Brain microvascular endothelial cell (primary cell): ENCODE results near the gene OSR1.
A peak's percentile ranks its signal among the peaks of the same experiment; 100 is the strongest.

Experiments used
- DNase-seq: peaks from one replicate; pipeline ENCODE4 v3.0.0-alpha.2; 2020
- H3K27ac ChIP-seq: fragments of 250-450 bp; sonication (Bioruptor Pico); 2 replicates; pipeline ENCODE4 v1.5.1; 2020; ENCODE audit warnings: mild to moderate bottlenecking, moderate library complexity
- H3K27me3 ChIP-seq: fragments of 250-450 bp; sonication (Bioruptor Pico); replicated peaks from 2 replicates; pipeline ENCODE4 v1.5.1; 2020; ENCODE audit warnings: mild to moderate bottlenecking
- H3K36me3 ChIP-seq: fragments of 250-450 bp; sonication (Bioruptor Pico); replicated peaks from 2 replicates; pipeline ENCODE4 v1.5.1; 2020; ENCODE audit warnings: mild to moderate bottlenecking
- H3K4me3 ChIP-seq: 2 replicates; pipeline ENCODE4 v1.5.1; 2011; ENCODE audit warnings: low read depth, mild to moderate bottlenecking, control low read depth, low read length, moderate library complexity
- in situ Hi-C: cut with HindIII; loops from 2 replicates; pipeline ENCODE4 v1.10.0; 2017; ENCODE audit warnings: low sequenced_read_pairs, low pct_ligation_motif_present
- TF ChIP-seq, protein P1 (sequence below): IDR thresholded peaks from 2 replicates; pipeline ENCODE4 v1.5.1; 2011; ENCODE audit warnings: low read depth, mild to moderate bottlenecking, moderate library complexity, low read length, control low read depth, inconsistent platforms; ENCODE audit errors: missing control alignments

OSR1 gene

DNA sequence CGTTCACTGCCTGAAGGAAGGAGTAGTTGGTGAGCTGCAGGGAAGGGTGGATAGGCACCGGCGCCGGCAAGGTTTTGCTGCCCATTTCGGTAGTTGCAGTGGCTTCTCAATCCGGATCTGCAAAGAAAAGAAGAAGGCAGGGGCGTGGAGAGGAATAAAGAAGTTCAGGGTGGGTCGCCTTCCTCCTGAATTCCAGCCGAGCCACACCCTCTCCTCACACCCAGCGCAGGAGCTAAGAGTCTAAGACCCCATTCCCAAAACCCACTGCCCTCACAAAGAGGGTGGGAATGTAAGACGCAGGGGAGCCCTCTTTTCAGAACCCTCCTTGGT lies 4.7 kb downstream of the OSR1 start:
- Histone ChIP-seq H3K36me3 (peaks cover 18% of the 10 kb centered on the region), H3K27ac (no peak overlapping the region), H3K27me3 (no peaks in the 10 kb centered on the region), H3K4me3 (no peak overlapping the region)
- no peak for DNase-seq
- TF ChIP-seq, protein P1, sequence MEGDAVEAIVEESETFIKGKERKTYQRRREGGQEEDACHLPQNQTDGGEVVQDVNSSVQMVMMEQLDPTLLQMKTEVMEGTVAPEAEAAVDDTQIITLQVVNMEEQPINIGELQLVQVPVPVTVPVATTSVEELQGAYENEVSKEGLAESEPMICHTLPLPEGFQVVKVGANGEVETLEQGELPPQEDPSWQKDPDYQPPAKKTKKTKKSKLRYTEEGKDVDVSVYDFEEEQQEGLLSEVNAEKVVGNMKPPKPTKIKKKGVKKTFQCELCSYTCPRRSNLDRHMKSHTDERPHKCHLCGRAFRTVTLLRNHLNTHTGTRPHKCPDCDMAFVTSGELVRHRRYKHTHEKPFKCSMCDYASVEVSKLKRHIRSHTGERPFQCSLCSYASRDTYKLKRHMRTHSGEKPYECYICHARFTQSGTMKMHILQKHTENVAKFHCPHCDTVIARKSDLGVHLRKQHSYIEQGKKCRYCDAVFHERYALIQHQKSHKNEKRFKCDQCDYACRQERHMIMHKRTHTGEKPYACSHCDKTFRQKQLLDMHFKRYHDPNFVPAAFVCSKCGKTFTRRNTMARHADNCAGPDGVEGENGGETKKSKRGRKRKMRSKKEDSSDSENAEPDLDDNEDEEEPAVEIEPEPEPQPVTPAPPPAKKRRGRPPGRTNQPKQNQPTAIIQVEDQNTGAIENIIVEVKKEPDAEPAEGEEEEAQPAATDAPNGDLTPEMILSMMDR: no peak
- in situ Hi-C loops: loop anchor here (25.0 kb wide), 1 partner anchor 509 kb away; no protein-coding TSS in a partner anchor

DNA sequence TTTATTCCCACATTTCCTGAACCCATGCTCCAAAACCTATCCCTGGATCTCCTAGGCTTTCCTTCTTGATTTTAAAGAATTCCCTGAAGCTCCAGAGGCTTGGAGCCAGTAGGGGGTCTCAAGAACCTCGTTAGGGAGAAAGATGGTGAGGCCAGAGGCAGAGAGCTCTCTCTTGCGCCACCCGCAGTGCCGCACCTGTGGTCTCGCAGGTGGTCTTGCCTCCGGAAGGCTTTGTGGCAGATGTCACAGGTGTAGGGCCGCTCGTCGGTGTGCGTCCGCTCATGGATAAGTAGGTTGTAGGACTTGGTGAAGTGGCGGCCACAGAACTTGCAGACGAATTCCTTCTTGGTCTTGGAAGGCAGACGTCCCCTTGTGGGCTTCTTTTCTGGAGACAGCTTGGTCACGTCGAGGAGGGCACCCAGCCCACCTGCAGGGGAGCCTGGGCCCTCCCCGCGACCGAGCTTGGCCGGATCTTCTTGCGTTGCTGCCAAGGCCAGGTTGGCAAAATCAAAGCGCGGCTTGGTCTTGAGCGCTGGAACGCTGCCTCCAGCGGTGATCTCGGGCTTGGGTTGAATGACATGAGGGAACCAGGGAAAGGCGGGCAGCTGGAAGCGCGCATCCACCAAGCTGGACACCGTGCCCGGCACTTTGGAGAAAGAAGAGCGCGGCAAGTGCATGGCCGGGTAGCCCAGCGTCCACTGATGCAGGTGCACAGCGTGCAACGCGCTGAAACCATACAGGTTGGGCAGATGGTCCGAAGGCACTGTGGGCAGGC lies 5.3 kb downstream of the OSR1 start:
- TF ChIP-seq, protein P1: peak; percentile 48
- Histone ChIP-seq H3K27ac (no peak overlapping the region), H3K27me3 (no peaks in the 10 kb centered on the region), H3K4me3 (no peak overlapping the region), H3K36me3 (peaks cover 18% of the 10 kb centered on the region)
- no peak for DNase-seq
- in situ Hi-C loops: loop anchor here (25.0 kb wide), 1 partner anchor 509 kb away; no protein-coding TSS in a partner anchor

DNA sequence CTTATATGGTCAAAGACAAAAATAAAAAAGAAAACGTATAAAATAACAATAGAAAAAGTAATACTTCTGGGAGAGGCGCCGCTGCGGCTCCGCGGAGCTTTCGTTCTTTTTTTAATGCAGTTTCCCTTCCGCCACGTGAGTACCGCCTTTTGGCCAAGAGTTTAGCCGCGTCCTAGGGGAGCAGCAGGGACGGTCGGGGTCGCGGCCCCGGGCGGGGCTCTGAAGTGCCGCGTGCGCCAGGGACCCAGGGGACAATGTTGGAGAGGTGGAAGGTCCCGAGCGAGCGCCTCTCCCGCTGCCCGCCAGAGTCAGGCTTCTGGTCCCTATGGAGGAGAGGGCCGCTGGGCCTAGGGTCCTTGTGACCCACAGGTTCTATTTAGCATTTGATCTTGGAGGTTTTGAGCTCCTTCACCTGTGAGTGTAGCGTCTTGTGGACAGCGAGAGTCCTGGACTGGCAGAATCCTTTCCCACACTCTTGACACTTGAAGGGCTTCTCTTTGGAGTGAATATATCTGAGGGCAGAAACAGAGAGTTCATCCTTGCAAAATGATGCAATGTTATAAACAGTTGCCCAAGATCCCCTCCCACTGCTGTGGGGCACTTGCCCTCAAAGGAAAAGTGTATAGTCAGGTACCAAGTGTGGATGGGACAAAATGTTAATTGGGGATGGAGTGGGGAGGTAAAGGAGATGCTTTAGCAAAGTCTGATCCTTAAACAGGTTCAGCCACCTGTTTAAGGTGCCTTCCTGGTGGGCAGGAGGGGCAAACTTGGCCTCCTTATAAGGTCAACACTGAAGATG lies 6.3 kb downstream of the OSR1 start:
- Histone ChIP-seq H3K36me3 (peaks cover 18% of the 10 kb centered on the region), H3K4me3 (peak overlapping the region; percentile 33), H3K27me3 (no peaks in the 10 kb centered on the region), H3K27ac (no peak overlapping the region)
- no peak for DNase-seq
- TF ChIP-seq, protein P1: no peak
- in situ Hi-C loops: loop anchor here (25.0 kb wide), 1 partner anchor 510 kb away; no protein-coding TSS in a partner anchor

DNA sequence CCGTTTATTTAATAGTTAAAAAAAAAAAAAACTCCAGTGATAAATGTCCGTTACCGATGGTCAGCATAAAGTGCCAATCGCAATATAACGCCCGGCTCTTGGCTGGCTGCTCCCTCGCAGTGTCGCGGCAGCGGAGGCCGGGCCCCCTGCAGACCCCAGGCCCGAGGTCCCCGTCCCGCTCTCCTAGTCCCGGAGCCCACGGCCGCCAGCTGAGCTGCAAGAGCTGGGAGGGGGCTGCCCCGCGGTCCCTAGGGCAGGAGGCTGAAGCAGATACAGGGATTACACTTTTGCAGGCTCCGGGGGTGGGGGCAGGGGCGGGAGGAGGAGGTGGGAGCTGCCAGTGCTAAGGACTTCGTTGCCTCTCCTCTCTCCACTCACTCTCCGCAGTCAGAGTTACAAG lies 6.9 kb downstream of the OSR1 start:
- Histone ChIP-seq H3K4me3 (peak overlapping the region; percentile 33), H3K36me3 (peaks cover 18% of the 10 kb centered on the region), H3K27me3 (no peaks in the 10 kb centered on the region), H3K27ac (no peak overlapping the region)
- DNase-seq: no peak
- TF ChIP-seq, protein P1: no peak
- in situ Hi-C loops: loop anchor here (25.0 kb wide), 1 partner anchor 511 kb away; no protein-coding TSS in a partner anchor

DNA sequence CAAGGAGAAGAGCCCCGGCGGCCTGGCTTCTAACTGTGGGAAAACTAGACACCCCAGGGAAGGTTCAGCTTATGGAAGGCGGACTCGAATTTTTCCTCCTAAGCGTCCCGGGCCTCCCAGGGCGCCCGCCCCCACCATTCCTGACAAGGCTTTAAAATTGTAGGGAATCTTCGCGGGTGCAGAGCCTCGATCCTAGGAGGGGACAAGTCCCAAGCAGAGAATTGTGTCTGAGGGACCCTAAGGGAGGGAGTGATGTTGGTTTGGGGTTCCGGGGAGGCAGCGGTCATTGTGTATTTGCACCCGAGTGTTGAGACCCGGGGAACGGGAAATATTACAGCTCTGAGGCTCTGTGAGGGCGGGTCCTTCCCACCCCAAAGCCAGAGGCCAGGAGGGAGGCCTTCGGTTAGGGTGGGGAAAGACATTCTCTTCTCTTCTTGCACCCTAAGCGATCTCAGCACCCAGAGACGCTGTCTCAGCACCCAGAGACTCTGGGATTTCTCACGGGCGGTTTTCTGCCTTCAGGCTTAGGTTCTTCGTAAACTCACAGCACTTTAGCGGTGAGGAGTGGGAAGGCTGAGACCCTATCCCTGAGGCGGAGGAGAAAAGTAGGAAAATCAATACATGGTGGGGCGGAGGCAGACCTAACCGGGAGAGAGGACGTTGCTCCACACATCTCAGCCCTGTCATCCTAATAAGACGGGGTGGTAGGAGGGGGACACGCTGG lies 7.6 kb downstream of the OSR1 start:
- in situ Hi-C loops: loop anchor here (25.0 kb wide), 1 partner anchor 511 kb away; no protein-coding TSS in a partner anchor
- Histone ChIP-seq H3K27me3 (no peaks in the 10 kb centered on the region), H3K36me3 (peaks cover 18% of the 10 kb centered on the region), H3K27ac (no peak overlapping the region), H3K4me3 (peak overlapping the region; percentile 40)
- DNase-seq: no peak
- TF ChIP-seq, protein P1: no peak
